GM10248 (cell line): ENCODE results near the gene MYO15A.

Source experiments
- CTCF ChIA-PET: fragments of 300-600 bp; sonication (Branson Sonifier 250); formaldehyde crosslinking; extraction: SDS; loops from one replicate; lab custom pipeline; 2021; ENCODE audit warnings: antibody characterized with exemption; lab: Yijun Ruan, JAX
- POLR2A ChIA-PET: fragments of 350-650 bp; sonication (Branson Sonifier 250); formaldehyde crosslinking; extraction: SDS; loops from one replicate; lab custom pipeline; 2020; ENCODE audit warnings: antibody characterized with exemption; lab: Yijun Ruan, JAX
- DNase-seq: peaks from one replicate; pipeline ENCODE4 v3.0.0; 2012; ENCODE audit errors: extremely low spot score
- CTCF ChIP-seq: IDR thresholded peaks from 2 replicates; pipeline ENCODE4 v1.5.1; 2012; ENCODE audit warnings: mild to moderate bottlenecking, low read depth; ENCODE audit errors: extremely low read depth, missing control alignments, control extremely low read depth

MYO15A gene

GRCh38 chr17:18108401-18109312 is at the start of gene MYO15A:
TSS of gene MYO15A (plus strand) at chr17:18108756. CDS start at chr17:18118801, 10,045 bp downstream.
- POLR2A ChIA-PET: no interaction called here
- TF ChIP-seq CTCF: no peak
- no peak for DNase-seq

GRCh38 chr17:18059283-18059682 is 49.3 kb upstream of the MYO15A start:
- ChIA-PET POLR2A (no interaction called here), CTCF (no interaction called here)
- no peak for TF ChIP-seq CTCF
- DNase-seq: no peak

More at GRCh38 chr17:18108401-18109312, at the start of gene MYO15A:
- CTCF ChIA-PET: interaction anchor here (0.8 to 1.5 kb wide), 2 partner anchors 7 to 16 kb away, joined by 3 read pairs; no protein-coding TSS in a partner anchor

- TF ChIP-seq CTCF: no peak
- ChIA-PET POLR2A (no interaction called here), CTCF (no interaction called here)
- DNase-seq: no peak
Measured at GRCh38 chr17:18064053-18064452, 44.5 kb upstream of the MYO15A start.

GRCh38 chr17:18065546-18065945 is 43.0 kb upstream of the MYO15A start:
- no peak for TF ChIP-seq CTCF
- ChIA-PET CTCF (no interaction called here), POLR2A (interaction anchor here (0.5 kb wide), 1 partner anchor 437 kb away, joined by 4 read pairs; no protein-coding TSS in a partner anchor)
- DNase-seq: no peak

- POLR2A ChIA-PET: no interaction called here
- DNase-seq: no peak
- TF ChIP-seq CTCF: no peak
- CTCF ChIA-PET: no interaction called here
Measured at GRCh38 chr17:18066866-18067265, 41.7 kb upstream of the MYO15A start.

GRCh38 chr17:18069101-18069500 is 39.5 kb upstream of the MYO15A start:
- TF ChIP-seq CTCF: no peak
- DNase-seq: no peak
- POLR2A ChIA-PET: no interaction called here
- CTCF ChIA-PET: interaction anchor here (1.0 to 1.6 kb wide), 3 partner anchors 10 to 36 kb away, joined by 4 to 5 read pairs (median 5); no protein-coding TSS in a partner anchor
